ENCODE measurements around the gene MRPL23.

The MRPL23 gene

GRCh38 chr11:1968454-1969002, 21.4 kb downstream of the MRPL23 start:
- no peak for TF ChIP-seq CTCF (conservative IDR thresholded peaks at IDR 0.05; ENCODE audit: control insufficient read depth, insufficient read depth, low read depth, low read length)
- H3K4me3 ChIP-seq (ENCODE audit: control insufficient read depth, low read depth, low read length): no peak overlapping the region
- no peak for DNase-seq (ENCODE audit: low read depth)

DNA sequence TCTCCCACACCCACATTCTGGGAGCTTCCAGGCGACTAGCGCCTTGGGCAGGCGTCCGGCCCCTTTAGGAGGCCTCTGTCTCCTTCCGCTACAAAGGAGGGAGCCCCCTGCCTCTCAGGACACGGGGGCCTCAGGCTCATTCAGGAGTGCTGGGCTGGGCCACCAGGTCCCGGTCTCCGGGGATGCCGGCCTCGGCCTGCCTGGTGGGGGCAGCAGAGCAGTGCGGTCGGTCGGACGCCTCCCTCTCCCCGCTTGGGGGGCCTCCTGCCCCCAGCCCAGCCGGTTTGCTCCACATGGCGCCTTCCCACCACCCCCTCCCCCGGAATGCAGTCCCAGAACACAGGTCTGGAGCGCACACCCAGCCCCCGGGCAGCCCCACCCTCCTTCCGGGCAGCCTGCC, 21.9 kb downstream of the MRPL23 start:
- no peak for TF ChIP-seq CTCF (conservative IDR thresholded peaks at IDR 0.05; ENCODE audit: control insufficient read depth, insufficient read depth, low read depth, low read length)
- H3K4me3 ChIP-seq (ENCODE audit: control insufficient read depth, low read depth, low read length): no peak overlapping the region
- no peak for DNase-seq (ENCODE audit: low read depth)

GRCh38 chr11:1969776-1970175, 22.6 kb downstream of the MRPL23 start:
- H3K4me3 ChIP-seq (ENCODE audit: control insufficient read depth, low read depth, low read length): no peak overlapping the region
- DNase-seq (ENCODE audit: low read depth): no peak
- no peak for TF ChIP-seq CTCF (conservative IDR thresholded peaks at IDR 0.05; ENCODE audit: control insufficient read depth, insufficient read depth, low read depth, low read length)

- no peak for DNase-seq (ENCODE audit: low read depth)
- TF ChIP-seq CTCF (conservative IDR thresholded peaks at IDR 0.05; ENCODE audit: control insufficient read depth, insufficient read depth, low read depth, low read length): no peak
- H3K4me3 ChIP-seq (ENCODE audit: control insufficient read depth, low read depth, low read length): no peak overlapping the region
Observed at GRCh38 chr11:1970956-1971355, 23.8 kb downstream of the MRPL23 start.

DNA sequence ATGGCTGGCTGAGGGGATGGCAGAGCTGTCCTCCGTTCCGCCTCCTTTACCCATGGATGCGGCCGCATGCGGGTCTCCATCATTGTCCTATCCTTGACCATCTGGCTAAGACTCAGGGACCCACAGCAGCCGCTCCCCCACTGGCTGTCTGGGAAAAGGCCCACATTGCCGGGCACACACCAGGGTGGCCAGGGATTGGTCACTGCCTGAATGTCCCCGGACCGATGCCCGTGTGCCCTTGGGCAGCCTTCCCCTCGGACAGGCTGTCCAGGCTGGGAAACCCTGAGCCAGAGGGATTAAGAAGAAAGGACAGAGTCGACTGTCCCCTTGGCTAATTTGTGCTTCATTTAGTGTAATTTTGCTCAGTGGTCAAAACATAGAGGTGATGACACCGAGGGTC, 28.1 kb downstream of the MRPL23 start:
- no peak for DNase-seq (ENCODE audit: low read depth)
- no peak overlapping the region for H3K4me3 ChIP-seq (ENCODE audit: control insufficient read depth, low read depth, low read length)
- TF ChIP-seq CTCF (conservative IDR thresholded peaks at IDR 0.05; ENCODE audit: control insufficient read depth, insufficient read depth, low read depth, low read length): no peak

DNA sequence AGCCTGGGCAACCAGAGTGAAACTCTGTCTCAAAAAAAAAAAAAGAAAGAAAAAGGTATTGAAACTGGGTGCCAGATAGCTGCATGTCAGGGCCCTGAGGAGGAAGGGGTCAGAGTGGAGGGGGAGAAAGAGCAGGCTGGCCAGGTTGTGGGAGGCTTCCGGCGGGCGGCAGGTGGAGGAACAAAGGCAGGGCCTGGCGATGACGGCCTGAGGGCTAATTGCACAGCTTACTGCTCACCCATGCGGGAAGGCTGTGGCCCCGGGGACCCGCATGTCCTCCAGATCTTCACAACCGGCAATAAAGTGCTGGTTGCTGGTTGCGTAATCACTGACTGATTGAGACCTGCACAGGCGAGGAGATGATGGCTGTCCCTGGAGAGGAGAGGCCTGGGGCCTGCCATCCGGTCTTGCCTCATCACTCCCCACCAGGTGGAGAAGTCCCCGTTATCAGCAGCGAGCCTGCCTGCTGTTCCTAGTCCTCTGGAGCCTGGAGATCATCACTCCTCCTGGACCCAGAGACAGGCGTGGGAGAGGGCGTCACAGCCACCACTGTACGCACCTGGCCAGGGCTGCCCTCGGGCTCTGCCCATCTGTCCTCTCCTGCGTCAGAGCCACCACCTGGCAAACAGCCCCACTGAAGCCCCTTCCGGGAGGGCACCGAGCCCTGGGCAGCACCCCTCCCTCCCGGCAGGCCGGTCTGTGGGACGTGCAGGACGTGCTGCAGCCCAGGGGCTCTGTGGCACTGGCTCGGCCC, 31.8 kb downstream of the MRPL23 start:
- H3K4me3 ChIP-seq (ENCODE audit: control insufficient read depth, low read depth, low read length): no peak overlapping the region
- TF ChIP-seq CTCF (conservative IDR thresholded peaks at IDR 0.05; ENCODE audit: control insufficient read depth, insufficient read depth, low read depth, low read length): no peak
- DNase-seq (ENCODE audit: low read depth): no peak

Data from fibroblast of mammary gland (primary cell).